HG03378 (cell line): Measurements from ENCODE around the gene FRRS1.

Experiments
- ATAC-seq: cut with Tn5 transposase; IDR thresholded peaks from one replicate; pipeline ENCODE4 v1.9.1; 2021; ENCODE audit warnings: mild to moderate bottlenecking, moderate library complexity; ENCODE audit not compliant: unreplicated experiment

The FRRS1 gene

GRCh38 chr1:99737016-99737415, 29.4 kb downstream of the FRRS1 start:
- no peak for ATAC-seq

DNA sequence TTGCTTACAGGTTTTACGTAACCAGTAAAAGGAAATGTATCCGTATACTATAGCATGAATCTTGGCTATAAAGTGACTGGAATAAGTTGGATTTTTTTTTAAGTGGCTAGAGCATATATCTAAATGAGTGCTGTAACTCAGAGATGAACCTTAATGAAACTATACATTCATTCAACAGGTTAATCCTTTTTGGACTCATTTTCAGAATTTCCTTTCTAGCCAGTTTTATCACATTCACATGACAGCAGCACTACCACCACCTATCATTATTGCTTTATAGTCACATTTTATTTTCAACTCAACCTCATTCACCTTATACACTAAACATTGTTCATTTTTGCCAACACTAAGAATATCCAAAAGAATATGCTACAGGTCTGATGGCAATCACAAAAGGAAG, 30.6 kb downstream of the FRRS1 start:
- no peak for ATAC-seq

- ATAC-seq, result no peak
Measured at GRCh38 chr1:99731384-99731783, 35.1 kb downstream of the FRRS1 start.

- ATAC-seq, result peak; percentile 62
Measured at GRCh38 chr1:99728494-99729235, 37.8 kb downstream of the FRRS1 start.

DNA sequence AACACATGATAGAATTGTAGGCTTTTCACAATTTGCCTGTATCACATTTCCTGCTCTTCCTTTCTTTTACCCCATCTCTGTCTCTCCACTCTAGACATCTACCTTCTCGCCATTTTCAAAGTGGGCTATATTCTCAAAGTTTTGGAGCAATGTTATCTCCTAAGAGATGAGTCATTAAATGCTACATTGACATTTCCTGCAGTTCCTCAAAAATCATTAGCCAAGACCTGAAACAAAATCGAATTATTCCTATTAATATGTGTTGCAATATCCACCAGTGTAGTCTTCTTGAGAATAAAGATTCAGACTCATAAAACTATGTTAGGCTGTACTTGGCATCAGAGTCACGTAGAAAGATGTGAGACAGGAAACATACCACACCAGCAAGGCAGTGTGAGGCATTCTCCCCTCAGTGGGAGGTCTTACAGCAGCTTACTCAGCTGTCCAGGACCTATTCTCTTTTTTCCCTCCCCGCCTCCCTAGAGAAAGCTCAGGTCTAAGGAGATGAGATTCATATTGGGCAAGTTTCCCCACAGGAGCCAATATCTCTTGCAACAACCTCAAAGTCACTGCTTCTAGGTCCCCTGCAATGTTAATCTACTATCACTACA, 38.8 kb downstream of the FRRS1 start:
- ATAC-seq, result no peak

GRCh38 chr1:99726818-99727217, 39.6 kb downstream of the FRRS1 start:
- no peak for ATAC-seq

GRCh38 chr1:99726407-99726806, 40.0 kb downstream of the FRRS1 start:
- ATAC-seq, result no peak

DNA sequence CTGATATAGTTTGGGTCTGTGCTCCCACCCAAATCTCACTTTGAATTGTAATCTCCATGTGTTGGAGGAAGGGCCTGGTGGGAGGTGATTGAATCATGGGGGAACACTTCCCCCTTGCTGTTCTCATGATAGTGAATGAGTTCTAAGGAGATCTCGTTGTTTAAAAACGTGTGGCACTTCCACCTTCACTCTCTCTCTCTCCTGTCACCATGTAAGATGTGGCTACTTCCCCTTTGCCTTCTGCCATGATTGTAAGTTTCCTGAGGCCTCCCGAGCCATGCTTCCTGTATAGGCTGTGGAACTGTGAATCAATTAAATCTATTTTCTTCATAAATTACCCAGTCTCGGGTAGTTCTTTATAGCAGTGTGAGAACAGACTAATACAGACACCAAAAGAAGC, 40.4 kb downstream of the FRRS1 start:
- no peak for ATAC-seq

DNA sequence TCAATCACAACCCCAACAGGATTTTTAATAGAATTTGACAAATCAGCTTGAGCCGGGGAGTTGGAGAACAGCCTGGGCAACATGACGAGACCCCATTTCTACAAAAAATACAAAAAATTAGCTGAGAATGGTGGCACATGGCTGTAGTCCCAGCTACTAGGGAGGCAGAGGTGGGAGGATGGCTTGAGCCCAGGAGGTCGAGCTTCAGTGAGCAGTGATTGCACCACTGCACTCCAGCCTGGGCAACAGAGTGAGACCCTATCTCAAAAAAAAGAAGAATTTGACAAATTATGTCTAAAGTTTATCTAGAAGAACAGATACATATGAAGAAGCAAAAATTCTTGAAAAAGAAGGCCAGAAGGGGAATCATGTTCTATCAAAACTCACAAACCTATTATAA, 43.2 kb downstream of the FRRS1 start:
- ATAC-seq, result no peak

GRCh38 chr1:99717005-99717404, 49.4 kb downstream of the FRRS1 start:
- ATAC-seq, result no peak

DNA sequence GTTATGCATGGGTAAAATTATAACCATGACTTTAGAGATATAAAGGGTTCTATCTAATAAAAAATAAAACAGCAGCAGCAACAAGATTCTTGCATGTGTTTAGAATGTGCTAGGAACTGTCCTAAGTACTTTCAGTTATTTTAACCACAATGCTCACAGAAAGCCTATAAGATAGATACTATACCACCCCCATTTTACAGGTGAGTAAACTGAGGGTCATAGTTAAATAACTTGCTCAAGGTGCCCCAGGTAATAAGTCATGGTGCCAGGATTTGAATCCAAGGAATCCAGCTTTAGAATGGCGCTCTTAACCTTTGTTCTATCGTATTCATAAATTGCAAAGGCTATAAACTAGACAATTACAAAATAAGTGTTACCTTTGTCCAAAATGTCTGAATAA, 53.4 kb downstream of the FRRS1 start:
- no peak for ATAC-seq

DNA sequence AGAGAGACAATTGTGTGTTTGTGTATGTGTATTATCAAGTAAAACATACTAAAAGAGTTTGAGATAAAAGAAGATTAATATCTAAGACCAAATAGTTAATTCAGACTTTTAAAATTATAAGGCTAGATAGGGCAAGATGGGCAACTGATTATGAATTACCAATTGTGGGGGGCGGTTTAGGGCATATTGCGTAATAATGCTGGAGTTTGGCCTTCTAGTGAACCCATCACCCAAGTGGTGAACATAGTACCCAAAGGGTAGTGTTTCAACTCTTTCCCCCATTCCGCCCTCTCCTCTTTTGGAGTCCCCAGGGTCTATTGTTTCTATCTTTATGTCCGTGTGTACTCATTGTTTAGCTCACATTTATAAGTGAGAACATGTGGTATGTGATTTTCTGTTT, 55.4 kb downstream of the FRRS1 start:
- no peak for ATAC-seq

GRCh38 chr1:99707535-99708142, 58.8 kb downstream of the FRRS1 start:
- ATAC-seq, result peak; percentile 82

DNA sequence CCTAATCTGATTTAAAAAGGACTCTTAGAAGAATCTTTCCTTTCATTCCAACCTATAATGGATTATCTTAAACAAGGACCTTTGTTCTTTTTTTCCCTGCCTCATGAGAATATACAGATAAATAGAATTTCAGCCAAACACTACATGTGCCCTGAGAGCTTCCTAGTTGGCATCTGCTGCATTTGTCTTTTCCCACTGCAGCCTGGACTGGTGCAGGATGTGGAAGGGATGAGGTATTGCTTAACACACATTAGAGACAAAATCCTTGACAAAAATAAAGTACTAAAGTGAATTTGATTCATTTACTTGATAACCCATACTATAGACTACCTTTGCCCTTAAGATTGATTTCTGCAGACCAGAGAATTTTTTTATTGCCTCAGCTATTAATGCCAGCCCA, 61.0 kb downstream of the FRRS1 start:
- no peak for ATAC-seq

GRCh38 chr1:99704356-99704816, 62.0 kb downstream of the FRRS1 start:
- no peak for ATAC-seq

DNA sequence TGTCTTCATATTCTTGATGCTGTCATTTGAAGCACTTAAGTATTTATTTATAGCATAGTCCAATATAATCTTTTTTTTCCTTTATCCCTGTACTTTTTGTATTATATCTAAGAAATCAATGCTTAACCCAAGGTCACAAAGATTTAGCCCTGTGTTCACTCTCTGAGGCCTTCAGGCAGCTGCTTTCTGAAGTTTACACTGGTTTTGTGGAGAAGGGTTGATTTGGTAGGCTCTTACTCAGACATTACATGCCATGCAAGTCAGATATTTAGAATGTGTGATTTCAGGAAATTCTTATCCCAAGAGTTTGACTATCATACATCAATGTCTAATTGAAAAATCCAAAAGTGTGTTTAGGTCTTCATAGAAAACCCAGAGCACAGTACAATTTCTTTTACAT, 64.2 kb downstream of the FRRS1 start:
- no peak for ATAC-seq

DNA sequence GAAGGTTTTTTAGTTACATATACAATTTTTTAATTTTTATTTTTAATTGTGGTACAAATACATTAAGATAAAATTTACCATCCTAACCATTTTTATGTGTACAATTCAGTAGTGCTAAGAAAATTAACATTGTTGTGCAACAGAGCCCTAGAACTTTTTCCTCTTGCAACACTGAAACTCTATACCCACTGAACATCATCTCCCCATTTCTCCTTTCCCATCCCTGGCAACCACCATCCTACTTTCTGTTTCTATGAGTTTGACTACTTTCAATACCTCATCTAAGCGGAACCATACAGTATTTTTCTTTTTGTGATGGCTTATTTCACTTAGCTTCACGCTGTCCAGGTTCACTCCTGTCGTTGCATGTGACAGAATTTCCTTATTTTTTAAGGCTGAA, 66.4 kb downstream of the FRRS1 start:
- no peak for ATAC-seq

GRCh38 chr1:99697580-99697979, 68.9 kb downstream of the FRRS1 start:
- ATAC-seq, result no peak

DNA sequence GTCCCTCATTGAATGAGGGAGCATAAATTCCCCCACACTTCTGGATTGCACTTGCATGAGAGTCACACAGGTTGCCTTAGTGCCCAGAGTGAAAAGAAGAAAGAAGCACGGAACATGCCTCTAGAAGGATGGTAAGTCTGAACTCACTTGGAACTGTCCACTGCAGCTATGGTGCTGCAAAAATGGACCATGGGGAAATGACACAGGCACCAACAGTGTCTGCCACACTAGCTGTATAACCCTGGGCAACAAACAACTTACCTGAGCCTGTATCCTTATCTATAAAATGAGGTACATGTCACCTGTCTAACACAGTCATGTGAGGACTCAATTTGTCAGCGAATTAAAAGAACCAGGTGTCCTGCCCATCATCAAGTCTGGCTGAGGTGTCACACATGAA, 69.8 kb downstream of the FRRS1 start:
- no peak for ATAC-seq

GRCh38 chr1:99691175-99691574, 75.3 kb downstream of the FRRS1 start:
- no peak for ATAC-seq

DNA sequence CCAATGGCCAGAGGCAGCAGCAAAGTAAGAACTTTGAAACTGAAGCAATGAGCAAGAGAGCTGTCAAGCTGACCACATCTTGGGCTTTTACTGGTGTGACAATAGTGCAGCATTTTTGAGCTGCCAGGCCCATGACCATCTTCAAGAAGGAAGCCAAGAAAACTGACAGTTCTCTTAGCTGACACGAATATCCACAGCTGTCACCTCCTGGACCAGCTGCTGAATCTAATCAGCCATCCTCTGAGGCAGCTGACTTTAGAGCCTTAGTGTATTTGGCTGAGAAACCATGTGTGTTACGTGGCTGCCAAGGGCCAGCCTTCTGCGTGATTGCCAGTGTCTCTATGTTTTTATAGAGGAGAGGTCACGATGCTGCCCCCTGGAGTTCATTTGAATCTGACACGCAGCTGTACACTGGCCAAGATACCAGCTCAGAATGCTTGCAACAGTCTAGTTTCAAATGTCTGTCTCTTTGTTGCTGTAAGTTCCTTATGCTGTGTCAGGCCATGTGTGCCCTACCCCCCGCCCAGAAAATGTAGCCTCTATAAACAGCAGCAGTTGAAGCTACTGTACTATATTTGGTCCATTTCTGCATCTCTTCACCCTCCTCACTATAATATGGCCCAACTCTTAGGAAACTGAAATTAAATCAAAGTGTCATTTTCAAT, 80.8 kb downstream of the FRRS1 start:
- peak; percentile 92 for ATAC-seq

DNA sequence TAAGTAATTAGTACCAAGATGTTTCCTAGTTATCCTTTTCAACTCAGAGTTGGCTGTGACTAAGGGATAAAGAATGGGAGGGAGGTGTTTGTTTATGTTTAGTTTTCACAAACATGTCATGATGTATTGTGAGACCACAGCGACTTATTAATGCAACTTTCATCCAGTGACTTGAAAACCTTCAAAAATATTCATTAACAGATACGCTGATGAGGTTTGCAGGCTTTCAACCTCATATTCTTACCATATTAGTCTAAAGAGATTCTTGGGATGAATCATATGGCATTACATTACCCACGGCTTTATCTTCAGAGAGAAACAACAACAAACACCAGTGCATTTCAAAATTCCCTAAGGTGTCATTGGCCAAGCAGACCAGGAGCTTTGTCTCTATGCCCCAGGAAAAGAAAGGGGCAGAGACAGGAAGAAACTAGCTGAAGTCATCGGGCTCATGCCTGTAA, 84.1 kb downstream of the FRRS1 start:
- ATAC-seq, result no peak
